ELR (cell line): ENCODE results near the gene SFT2D1.

Source experiments
- DNase-seq: peaks from one replicate; pipeline ENCODE4 v3.0.0-alpha.2; 2015; ENCODE audit warnings: low read depth

The SFT2D1 gene

DNA sequence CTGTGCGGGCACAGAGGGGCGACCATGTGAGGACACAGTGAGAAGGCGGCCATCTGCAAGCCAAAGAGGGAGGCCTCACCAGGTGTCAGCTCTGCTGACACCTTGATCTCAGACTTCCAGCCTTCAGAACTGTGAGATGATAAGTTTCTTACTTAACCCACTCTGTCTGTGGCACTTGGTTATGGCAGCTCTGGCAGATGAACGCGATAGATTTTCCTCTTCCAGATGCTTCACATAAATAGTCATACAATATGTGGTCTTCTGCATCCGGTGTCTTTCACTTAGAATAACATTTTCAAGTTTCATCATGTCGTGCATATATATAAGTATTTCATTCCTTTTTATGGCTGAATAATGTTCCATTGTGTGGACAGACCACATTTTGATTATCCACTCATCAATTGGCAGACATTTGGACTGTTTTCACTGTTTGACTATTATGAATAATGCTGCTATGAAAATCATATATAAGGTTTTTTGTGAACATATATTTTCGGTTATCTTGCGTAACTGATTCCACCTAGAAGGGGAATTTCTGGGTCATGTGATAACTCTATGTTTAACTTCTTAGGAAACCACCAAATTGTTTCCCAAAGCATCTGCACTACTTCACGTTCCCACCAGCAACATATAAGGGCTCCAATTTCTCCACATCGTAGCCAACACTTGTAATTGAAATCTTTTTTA is 64.3 kb downstream of the SFT2D1 start:
- DNase-seq = no peak

DNA sequence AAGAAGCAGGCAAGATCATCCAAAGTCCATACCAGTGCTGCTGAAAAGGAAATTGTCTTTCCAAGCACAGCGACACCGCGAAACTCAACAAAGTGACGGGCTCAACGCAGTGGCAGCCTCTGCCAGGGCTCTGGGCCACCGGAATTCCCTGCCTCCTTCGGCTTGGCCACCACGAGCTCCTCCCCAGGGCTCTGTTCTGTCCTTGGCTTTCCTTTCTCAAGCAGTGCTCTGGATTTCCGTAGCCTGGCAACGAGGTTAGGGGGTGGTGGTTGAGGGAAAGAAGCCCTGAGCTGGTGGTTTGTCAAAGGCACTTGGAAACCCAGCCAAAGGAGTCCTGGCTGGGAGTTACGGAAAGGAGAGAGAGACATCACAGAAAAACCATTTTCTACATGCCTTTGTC is 65.3 kb downstream of the SFT2D1 start:
- DNase-seq = no peak

GRCh38 chr6:166275714-166276166 is 66.6 kb downstream of the SFT2D1 start:
- DNase-seq = peak; percentile 34

GRCh38 chr6:166274739-166275370 is 67.5 kb downstream of the SFT2D1 start:
- no peak for DNase-seq

- DNase-seq = no peak
Measured at GRCh38 chr6:166274163-166274562, 68.2 kb downstream of the SFT2D1 start.

- DNase-seq = no peak
Measured at GRCh38 chr6:166271376-166271765, 71.0 kb downstream of the SFT2D1 start.

DNA sequence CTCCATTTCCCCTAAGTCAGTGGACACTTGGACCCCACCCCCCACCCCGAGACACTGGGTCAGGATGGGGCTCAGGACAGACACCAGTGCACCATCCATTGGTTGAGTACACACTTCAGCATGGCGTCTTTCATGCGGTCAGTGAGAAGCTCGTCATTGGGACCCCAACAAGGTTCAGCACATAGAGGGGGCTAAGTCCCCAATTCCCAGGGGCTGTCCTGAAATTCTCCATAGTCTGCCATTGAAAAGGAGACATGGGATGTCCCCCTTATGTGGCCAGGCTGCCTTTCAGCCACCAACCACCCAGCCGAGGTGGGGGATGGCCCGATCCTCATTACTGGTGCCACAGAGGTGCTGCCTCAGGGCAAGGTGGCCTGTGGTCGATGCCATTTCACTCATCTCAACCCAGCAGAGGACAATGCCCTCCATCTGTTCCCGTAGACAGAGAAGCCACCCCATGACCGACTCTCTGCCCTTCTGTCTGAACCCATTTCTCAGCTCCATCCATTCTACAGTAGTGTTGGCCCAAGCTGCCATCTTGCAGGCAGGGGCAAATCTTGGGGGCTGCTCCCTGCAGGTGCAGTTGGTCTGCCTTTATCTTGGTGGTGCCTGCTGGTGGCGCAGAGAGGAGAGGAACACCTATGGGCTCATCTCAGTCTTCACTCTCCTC is 71.5 kb downstream of the SFT2D1 start:
- no peak for DNase-seq
